ENCODE results near the gene STK39. TPM values are rescaled to one million over a fixed set of nuclear protein-coding genes. Genes with fewer than 3 reads are reported as not detected.

The STK39 gene
- total RNA-seq, 1 experiment from 2014 or later = 22.1 TPM

GRCh38 chr2:168145426-168146310 is 101.7 kb downstream of the STK39 start:
- no peak overlapping the region for H3T11ph ChIP-seq (ENCODE audit: low read length)
- H4K5ac ChIP-seq (ENCODE audit: insufficient read length, low read depth, low read length) = no peak overlapping the region
- Mint-ChIP-seq H3K4me3 (no peak overlapping the region), H3K27ac (no peak overlapping the region), H3K36me3 (ENCODE audit: insufficient read depth in 1 of 3, low read depth in 3 of 3) (no peaks in the 10 kb centered on the region), H3K27me3 (ENCODE audit: low read depth) (no peaks in the 10 kb centered on the region), H3K4me1 (peaks cover 0 to 8% of the 10 kb centered on the region in 2 experiments; a peak in 2 of 4 replicates), H3K9me3 (no peaks in the 10 kb centered on the region)
- H3K9ac ChIP-seq (ENCODE audit: extremely low read depth, insufficient read length, low read length) = no peak overlapping the region
- no peak overlapping the region for H2BK120ac ChIP-seq (ENCODE audit: low read depth, low read length, poor library complexity, severe bottlenecking)
- H3K14ac ChIP-seq (ENCODE audit: insufficient read depth, low read length) = no peak overlapping the region
- H3K79me2 ChIP-seq (ENCODE audit: insufficient read depth, low read length) = no peaks in the 10 kb centered on the region
- H3K9me3 ChIP-seq (ENCODE audit: control insufficient read depth, low read depth, low read length) = no peaks in the 10 kb centered on the region
- no peaks in the 10 kb centered on the region for H3K79me1 ChIP-seq (ENCODE audit: insufficient read depth, low read depth, low read length, poor library complexity, severe bottlenecking)
- no peak overlapping the region for H2BK5ac ChIP-seq (ENCODE audit: insufficient read length, low read length)
- no peak for TF ChIP-seq CTCF (conservative IDR thresholded peaks at IDR 0.05)
- no CpG with 5 or more reads among the region's 3 CpGs for WGBS (ENCODE audit: extremely low coverage, insufficient read length, low lambda C conversion rate)
- no peaks in the 10 kb centered on the region for H3K27me3 ChIP-seq (ENCODE audit: insufficient read depth, low read length)
- H3K4me1 ChIP-seq (ENCODE audit: insufficient read depth, low read length) = no peaks in the 10 kb centered on the region
- H3K56ac ChIP-seq (ENCODE audit: insufficient read length, low read depth, low read length) = no peak overlapping the region
- no peak overlapping the region for H2BK20ac ChIP-seq (ENCODE audit: low read depth, low read length, poor library complexity, severe bottlenecking)
- H4K91ac ChIP-seq (ENCODE audit: insufficient read length, low read depth, low read length) = no peak overlapping the region
- H3K18ac ChIP-seq (ENCODE audit: insufficient read length, low read depth, low read length) = no peak overlapping the region
- H4K8ac ChIP-seq (replicated peaks; ENCODE audit: insufficient read length, low read depth, low read length) = no peak overlapping the region
- H2BK12ac ChIP-seq (ENCODE audit: insufficient read length, low read depth, low read length) = no peak overlapping the region
- H3K27ac ChIP-seq (ENCODE audit: insufficient read length, low read depth, low read length) = no peak overlapping the region
- no peak overlapping the region for H2AK5ac ChIP-seq (ENCODE audit: insufficient read length, low read length)
- H2BK15ac ChIP-seq (ENCODE audit: low read depth, low read length) = no peak overlapping the region
- H3K4me2 ChIP-seq (ENCODE audit: insufficient read depth, insufficient read length, low read length) = no peak overlapping the region
- DNase-seq = no peak
- H3K23ac ChIP-seq (ENCODE audit: insufficient read length, low read depth, low read length) = no peak overlapping the region
- no peaks in the 10 kb centered on the region for H3K23me2 ChIP-seq (ENCODE audit: insufficient read length, low read depth, low read length, poor library complexity, severe bottlenecking)
- H2AFZ ChIP-seq (ENCODE audit: low read length) = no peak overlapping the region
- no peaks in the 10 kb centered on the region for H4K20me1 ChIP-seq (ENCODE audit: control insufficient read depth, insufficient read depth, insufficient read length)
- H3K4ac ChIP-seq (ENCODE audit: low read depth, low read length) = no peak overlapping the region
